Cerebellar nuclear complex (tissue), 1 donor: Measurements from ENCODE around the gene SLC5A6.

ENCODE experiments used
- DNase-seq, 2 experiments: peaks; one replicate each; lab custom pipeline; 2025; lab: John Stamatoyannopoulos, UW

Gene SLC5A6

DNA sequence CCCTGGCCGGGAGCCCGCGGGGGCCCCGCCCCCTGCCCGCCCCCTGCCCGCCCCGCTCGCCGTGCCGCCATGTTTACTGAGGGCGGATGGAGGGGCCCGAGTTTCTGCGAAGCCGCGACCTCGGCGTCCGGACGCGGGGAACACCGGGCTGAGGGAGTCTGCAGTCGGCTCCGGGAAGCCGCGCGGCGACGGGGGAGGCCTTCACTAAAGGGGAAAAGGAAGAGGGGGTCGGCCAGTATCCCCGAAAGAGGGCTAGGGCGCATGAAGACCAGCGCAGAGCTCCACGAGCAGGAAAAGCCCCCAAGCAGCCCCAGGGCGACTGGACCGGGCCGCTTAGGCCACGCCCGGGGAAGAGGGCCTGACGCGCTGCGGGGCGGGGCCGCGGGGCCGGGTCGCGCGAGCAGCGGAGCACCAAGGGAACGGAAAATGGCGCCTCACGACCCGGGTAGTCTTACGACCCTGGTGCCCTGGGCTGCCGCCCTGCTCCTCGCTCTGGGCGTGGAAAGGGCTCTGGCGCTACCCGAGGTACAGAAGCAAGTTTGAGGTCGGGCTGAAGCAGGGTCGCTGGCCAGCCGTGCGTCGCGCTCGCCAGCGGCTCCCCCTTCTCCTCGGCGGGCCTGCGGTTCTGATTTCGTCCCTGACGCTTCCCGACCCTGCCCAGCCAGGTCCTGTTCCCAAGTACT lies at the start of gene SLC5A6, which contains the start of gene ATRAID:
Gene SLC5A6, minus strand, starts transcription at position 326 of the 683 bp plus-strand sequence. CDS start 4,618 bp downstream, outside the sequence.
Gene ATRAID, plus strand, starts transcription at position 99 of the 683 bp plus-strand sequence. Its CDS starts 328 bp downstream, at position 427.
- peak in 1 of 2 experiments; percentile 37 for DNase-seq

DNA sequence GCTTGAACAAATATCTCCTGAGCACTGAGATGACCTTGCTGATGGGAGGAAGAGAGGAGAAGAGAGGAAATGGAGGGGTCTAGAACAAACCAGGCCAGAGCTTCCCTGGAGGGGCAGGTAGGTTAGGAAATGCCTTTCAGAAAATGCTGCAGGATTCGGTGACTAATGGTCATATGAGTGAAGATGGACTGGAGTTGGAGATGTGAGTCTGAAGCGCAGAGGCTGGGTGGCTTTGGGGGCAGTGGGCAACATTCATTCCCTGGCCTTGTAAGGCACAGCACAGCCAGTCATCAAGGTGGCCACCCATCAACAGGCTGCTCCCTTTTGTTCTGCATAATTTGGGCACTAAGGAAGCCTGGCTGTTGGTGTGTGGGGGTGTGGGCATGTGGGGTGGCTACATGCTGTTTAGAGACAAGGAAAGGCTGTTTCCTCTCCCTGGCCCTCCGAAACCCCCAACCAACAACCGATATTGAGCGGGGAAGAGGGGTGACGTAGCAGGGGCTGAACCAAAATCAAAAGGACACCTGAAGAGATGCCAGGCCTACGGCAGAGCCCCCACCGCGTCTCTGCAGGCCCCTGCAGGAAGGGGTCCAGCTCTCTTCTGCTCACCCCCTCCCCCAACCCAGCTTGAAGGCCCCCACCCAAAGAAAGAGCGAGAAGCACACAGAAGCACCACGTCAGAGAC lies 49.3 kb upstream of the SLC5A6 start:
- DNase-seq = no peak

DNA sequence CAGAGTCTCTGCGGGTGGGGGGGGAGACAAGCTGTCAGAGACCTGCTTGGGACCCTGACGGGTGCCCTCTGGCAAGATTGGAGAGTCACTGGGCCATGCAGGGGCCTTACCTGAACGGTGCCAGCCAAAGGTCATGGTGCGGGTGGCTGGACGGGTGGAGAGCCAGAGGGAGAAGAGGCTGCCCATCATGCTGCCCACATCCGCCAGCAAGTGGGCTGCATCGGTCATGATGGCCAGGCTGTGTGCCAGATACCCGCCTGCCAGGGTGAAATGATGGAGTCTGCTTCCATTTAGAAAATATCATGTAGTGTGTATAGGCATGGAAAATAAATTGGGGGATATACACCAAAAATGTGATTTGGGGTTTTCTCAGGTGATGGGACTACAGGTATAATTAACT lies 46.0 kb upstream of the SLC5A6 start:
- DNase-seq = no peak

DNA sequence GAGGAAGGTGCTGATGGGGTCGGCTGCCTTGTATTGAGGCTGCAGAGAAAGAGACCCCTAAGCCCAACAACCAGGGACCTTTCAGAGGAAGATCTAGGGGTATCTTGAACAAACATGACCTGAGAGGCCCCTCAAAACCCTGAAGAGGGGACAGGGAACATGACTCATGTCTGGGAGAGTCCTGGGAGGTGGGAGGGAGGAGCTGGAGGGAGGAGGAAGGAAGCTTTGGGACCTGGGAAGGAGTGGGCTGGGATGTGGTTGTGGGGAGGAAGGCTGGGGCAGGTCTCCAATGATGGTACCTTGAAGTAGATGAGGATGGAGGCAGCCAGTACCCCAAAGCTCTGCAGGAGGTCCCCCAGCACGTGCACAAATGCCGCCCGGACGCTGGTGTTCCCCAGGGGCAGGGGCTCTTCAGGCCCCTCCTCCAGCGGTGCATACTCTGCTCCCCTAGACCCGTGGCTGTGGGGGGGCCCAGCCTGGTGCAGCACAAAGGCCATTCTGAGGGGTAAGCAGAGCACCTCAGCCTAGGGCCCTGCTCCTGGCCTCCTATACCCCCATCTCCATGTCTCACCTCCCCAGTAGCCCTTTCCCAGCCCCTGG lies 44.9 kb upstream of the SLC5A6 start:
- DNase-seq = no peak

DNA sequence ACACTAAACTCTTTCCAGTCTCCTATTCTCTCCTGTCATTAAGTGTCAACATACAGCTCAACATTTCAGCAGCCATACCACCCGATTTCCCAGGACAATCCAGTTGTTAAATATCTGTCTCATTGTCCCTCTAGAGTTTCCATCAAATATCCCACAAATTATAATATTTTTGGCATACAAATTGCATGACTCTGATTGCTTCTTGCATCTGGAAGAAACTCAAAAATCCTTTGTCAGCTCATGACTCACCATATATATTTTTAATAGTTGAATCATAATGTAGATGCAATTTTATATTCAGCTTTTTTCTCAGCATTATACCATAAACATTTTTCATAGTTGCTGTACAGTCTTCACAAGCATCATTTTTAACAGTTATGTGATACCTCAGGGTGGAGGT lies 43.6 kb upstream of the SLC5A6 start:
- DNase-seq = no peak

DNA sequence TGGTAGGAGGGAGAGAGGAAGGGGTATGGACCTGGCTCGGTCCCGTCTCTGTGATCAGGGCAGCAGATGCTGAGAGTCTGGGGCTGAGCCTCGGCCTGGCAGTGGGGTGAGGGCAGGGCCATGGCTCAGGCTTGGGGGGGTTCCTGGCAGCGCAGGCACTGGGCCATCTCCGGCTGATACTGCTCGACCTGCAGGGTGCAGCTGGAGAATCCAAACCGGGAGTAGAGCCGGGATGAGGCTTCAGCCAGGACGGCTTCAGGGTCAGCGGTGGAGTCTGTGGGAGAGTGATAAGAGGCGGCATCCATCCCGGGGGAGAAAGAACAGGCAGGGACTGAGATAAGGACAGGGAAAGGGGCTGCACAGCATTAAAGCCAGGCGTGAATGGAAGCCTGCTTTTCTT lies 43.1 kb upstream of the SLC5A6 start:
- no peak for DNase-seq

DNA sequence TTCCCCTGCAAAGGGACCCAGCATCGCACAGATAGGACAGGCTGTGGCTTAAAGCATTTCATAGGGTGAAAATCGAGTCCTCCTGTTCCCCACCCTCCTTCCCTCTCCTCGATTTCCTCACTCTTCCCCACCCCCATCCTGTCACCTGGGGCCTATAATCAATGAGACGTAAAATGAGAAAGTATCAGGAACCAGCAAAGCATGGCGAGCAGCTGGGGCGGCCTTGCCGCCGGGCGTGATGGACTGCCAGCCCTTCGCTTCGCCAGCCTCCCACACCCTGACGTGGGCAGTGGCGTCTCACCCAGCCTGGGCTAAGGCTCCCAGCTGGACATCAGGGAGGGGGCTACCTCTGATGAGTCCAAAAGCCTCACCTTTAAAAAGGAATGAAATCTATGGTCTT lies 39.7 kb upstream of the SLC5A6 start:
- no peak for DNase-seq

DNA sequence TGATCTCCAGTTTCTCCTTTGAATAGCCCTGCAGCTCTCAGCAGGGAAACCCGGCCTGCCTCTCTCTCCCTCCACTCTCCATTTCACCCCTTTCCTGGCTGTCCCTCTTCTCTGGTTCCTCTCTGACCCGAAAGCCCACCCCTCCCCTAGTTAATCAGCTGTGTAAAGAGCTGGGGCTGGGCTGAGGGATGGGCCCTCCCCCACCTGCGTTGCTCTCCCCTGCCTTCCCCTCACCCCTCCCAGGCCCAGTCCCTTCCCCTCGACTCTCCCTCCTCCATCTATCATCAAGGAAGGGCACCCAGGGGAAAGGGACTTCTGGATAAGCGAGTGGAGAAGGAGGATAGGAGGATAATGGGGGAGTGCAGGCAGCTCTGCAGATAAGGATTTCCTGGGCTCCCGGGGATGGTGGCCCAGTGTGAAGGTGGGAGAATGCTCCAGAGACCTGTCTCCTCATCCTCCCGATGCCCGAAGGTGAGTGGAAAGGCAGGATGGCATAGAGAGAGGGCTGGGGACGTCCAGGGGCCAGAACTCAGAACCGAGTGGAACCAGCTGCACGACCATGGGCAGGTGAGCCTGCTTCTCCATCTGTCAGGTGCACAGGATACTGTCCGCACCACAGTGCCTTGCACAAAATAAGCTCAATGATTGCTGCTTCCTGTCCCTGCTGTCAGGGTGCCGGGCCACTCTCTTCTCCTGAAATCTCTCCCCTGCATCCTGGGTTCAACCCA lies 38.7 kb upstream of the SLC5A6 start:
- no peak for DNase-seq

DNA sequence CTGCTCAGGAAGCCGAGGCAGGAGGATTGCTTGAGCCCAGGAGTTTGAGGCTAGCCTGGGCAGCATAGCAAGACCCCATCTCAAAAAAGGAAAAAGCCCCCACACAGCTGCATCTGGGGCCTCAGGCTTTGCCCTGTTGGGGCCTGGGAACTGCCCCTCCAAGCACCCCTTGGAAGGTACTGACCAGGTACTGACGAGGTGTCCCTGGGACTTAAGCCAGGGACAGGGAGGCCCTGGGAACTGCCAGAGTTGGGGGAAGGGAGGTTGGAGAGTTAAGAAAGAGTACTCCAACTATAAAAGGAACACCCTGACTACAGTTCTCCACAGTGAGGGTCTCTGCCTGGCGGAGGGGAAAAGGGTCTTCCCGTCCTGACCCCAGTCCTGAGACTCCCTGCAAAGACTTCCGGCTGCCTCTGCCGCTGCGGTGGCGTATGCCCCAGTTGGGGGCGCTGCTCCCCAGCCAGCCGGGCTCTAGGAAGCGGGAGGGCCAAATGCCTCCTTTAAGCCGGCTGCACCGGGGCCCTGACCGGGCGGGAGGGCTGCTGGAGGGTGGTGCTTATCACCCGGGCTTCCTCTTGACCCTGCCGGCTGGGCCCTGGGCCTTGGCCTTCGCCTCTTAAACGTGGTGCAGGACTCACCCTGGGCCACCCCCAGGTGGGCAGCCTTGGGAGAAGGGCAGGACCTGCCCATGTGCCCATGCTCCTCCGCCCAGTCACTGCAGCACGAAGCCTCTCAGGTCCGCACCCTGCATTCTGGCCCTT lies 38.0 kb upstream of the SLC5A6 start:
- DNase-seq = no peak

DNA sequence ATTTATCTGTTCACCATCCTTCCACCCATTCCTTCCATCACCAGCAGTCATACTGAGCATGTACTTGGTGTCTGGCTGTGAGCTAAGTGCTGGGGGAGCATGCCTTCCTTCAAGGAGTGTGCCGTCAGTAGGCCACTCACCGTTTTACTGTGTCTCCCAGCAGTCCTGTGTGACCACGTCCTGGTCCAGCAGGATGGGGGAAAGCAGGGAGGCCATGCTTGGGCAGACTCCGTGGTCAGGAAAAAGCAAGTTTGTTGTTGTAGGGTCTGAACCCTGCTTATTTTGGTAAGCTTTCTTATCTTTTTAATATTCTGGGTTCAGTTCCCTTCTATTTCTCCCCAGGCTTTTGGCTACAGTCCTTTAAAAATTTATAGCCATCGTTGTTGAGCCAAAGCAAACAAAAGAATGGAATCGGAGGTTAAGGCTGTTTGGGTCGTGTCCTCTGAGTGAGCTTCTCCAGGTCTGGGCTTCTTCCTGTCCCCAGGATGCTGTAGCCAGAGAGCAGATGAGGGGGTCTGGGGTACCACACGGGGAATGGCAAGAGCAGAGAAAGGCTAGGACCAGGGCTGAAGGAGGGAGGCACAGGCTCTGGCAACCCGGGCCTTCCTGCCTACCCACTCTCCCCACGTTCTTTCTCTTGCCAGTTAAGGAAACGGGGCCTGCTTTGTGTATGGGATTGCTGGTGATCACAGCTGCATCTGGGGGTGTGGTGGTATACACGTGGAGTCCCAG lies 37.3 kb upstream of the SLC5A6 start:
- DNase-seq = no peak

DNA sequence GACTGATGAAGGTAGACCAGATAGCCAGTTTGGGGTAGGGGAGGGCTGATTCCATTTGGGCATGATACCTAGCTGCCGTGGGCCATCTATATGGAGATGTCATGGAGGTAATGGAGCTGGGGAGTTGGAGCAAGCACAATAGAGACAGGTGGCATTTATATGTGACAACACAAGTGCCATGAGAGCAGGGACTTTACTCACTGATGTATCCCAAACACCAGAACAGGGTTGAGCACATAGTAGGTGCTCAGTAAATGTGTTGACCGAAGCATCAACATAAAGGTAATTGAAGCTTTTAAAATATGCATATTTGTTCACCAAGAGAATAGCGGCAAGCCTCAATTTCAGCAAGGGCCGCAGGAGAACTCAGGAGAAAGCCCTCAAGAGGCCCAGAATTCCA lies 35.8 kb upstream of the SLC5A6 start:
- DNase-seq = no peak

DNA sequence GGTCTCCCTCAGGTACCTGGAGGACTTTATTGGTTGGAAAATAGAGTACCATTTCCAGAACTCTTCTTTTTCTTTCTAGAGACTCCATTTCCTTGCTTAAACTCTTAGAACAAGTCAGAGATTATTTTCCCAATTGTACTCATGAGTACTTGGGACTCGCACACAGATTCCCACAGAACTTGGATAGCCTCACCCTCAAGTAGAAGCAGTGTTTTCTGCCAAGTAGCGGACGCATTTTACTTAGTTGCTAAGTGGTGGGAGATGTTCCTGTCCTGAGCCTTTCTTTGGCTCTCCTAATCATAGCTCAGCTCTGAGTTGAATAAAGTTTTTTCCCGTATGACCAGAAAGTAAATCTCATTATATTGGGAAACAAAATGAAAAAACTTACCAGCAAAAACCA lies 33.6 kb upstream of the SLC5A6 start:
- no peak for DNase-seq

DNA sequence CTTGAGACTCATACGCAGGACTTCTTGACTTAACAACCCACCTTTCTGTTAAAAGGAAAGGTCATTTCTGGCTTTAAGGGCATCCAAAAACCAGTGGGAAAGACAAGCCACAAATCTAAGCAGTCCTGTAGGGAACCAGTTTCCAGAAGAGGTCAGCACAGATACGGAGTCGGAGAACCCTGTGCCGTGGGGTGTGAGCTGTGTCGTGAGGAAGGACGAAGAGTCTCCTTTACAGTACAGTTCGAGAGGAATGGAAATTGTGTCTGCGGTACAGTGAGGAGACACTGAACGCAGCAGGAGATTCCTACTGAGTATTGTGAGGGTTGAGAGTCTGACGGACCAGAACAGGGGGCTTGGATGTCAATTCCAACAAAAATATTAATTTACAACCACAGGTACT lies 33.0 kb upstream of the SLC5A6 start:
- DNase-seq = no peak

DNA sequence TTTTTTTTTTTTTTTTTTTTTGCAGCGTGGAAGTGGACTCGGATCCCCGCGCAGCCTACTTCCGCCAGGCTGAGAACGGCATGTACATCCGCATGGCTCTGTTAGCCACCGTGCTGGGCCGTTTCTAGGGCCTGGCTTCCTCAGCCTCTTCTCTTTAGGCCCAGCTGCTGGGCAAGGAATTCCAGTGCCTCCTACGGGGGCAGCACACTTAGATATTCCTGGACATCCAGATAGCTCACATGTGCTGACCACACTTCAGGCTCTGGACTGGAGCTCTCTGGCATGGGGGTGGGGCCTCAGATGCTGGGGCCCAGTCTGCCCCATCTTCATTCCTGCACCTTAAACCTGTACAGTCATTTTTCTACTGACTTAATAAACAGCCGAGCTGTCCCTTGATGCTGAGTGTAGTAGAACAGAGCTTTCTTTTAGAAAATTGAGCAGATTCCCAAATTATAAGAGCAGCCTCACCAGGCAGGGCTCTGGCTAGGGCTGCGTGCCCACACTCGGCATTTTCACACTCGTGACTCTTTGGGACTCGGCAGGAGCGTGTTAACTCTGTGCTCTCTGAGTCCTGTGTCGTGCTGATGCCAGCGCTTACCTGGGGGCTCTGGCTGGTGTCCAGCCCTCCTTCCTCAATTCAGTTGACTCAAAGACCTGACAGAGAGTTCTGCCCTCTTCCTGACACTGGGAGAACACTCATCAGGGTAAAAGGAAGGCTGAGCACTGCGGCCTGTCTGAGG lies 31.5 kb upstream of the SLC5A6 start:
- no peak for DNase-seq

DNA sequence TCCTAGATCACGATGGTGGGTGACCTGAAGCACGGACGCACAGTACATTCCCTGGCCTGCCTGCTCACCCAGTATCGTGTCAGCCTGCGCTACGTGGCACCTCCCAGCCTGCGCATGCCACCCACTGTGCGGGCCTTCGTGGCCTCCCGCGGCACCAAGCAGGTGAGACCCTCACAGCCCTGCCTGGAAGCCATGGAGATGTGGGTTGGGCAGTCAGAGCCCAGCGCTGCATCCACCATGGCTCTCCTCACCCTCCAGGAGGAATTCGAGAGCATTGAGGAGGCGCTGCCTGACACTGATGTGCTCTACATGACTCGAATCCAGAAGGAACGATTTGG lies 30.5 kb upstream of the SLC5A6 start:
- DNase-seq = no peak

DNA sequence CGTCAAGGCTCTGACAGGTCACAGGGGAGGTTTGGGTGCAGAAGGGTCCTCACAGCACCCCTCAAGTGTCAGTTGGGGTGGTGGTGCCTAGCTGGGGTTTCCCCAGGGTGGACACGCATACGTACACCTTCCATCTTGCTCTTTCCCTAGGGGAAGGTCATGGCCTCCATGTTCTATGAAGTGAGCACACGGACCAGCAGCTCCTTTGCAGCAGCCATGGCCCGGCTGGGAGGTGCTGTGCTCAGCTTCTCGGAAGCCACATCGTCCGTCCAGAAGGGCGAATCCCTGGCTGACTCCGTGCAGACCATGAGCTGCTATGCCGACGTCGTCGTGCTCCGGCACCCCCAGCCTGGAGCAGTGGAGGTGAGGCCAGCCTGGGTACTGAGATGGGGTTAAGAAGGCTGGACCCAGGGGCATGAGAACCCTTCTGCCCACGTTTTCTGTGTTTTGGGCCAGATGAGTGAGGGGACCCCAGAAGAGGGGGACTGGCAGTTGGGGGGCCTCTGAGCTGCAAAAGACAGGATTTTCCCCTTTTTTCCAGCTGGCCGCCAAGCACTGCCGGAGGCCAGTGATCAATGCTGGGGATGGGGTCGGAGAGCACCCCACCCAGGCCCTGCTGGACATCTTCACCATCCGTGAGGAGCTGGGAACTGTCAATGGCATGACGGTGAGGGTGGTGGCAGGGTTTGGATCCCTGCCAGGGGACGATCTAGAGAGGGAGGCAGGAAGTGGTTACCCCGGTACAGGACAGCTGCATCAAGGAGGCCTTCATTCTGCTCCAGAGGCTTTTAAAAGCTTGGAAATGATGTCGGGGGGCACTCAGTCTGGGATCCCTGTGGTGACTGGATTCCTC lies 29.9 kb upstream of the SLC5A6 start:
- DNase-seq = no peak

DNA sequence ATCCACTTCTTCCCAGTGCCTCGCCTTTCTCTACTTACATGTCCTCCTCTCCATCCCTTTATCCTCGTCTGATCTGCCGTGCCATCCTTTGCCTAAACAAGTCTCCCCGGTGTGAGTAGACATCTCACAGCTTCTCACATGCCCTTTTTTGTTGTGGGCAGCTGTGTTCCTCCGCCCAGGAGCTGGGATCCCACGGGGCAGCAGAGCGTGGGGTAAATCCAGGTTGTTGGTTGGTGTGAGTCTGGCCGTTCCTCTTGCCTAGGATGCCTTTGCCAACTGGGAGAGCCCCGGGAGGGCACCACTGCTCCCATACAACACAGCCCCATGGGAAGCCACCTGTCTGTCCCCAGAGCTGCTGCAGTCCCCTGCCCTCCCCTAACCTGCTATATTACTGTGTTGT lies 28.3 kb upstream of the SLC5A6 start:
- no peak for DNase-seq

DNA sequence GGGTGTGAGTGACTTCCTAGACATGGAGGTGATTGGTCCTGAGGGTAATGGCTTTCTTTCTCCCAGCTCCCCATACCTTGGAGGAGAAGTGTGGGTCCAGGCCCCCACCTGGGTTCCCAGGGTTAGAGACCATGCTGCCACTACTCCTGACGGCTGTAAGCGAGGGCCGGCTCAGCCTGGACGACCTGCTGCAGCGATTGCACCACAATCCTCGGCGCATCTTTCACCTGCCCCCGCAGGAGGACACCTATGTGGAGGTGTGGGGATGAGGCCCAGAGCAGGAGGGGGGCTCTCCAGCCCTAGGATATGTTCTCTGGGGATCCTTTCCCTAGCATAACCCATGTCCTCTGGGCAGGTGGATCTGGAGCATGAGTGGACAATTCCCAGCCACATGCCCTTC lies 26.9 kb upstream of the SLC5A6 start:
- no peak for DNase-seq

DNA sequence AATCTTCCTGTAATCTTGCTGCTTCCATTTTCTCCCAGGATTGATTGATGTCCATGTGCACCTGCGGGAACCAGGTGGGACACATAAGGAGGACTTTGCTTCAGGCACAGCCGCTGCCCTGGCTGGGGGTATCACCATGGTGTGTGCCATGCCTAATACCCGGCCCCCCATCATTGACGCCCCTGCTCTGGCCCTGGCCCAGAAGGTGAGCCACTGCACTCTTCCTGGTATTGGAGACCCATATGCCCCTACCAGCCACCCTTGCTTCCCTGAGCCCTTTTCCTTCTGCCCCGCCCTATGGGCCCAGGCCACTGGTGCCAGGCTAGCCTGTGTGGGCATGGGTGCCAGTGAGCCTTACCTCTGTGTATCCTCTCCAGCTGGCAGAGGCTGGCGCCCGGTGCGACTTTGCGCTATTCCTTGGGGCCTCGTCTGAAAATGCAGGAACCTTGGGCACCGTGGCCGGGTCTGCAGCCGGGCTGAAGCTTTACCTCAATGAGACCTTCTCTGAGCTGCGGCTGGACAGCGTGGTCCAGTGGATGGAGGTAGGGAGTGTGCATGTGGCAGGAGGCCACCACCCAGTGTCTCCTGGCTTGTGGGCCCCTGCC lies 25.4 kb upstream of the SLC5A6 start:
- DNase-seq = no peak
